A673 (cell line): Measurements from ENCODE around the gene IFNGR2. TPM values are rescaled to one million over a fixed set of nuclear protein-coding genes. Genes with fewer than 3 reads are reported as not detected.

Experiments
- BruUV-seq: library from RNA; stranded (reverse); fragments of 400-500 nt; replicated peaks from 2 replicates; lab custom pipeline; 2021; lab: Mats Ljungman, UMichigan
- CTCF ChIA-PET: fragments of 300-600 bp; sonication (Branson Sonifier 250); formaldehyde crosslinking; loops from one replicate; lab custom pipeline; 2022; ENCODE audit warnings: antibody characterized with exemption; lab: Charles Lee
- POLR2A ChIA-PET: fragments of 300-600 bp; sonication (Branson Sonifier 250); formaldehyde crosslinking; loops from one replicate; lab custom pipeline; 2022; ENCODE audit warnings: antibody characterized with exemption; ENCODE audit not compliant: low non-redundant PET; lab: Charles Lee
- DNase-seq: peaks from one replicate; pipeline ENCODE4 v3.0.0-alpha.2; 2015; ENCODE audit warnings: low spot score
- H3K27ac ChIP-seq: fragments of 200-600 bp; sonication (generic); 2 replicates; pipeline ENCODE4 v1.5.1; 2016; ENCODE audit warnings: mixed run types, low read depth, mild to moderate bottlenecking, mixed read lengths, antibody characterized with exemption, low read length; ENCODE audit not compliant: poor library complexity, severe bottlenecking
- H3K27me3 ChIP-seq: fragments of 200-600 bp; sonication (generic); replicated peaks from 2 replicates; pipeline ENCODE4 v1.6.1; 2017; ENCODE audit warnings: mixed run types, low read depth, mild to moderate bottlenecking, mixed read lengths, antibody characterized with exemption, low read length; ENCODE audit not compliant: insufficient read depth, poor library complexity
- H3K36me3 ChIP-seq: fragments of 200-600 bp; sonication (generic); 2 replicates; pipeline ENCODE4 v1.6.1; 2016; ENCODE audit warnings: mixed run types, mild to moderate bottlenecking, mixed read lengths, antibody characterized with exemption, low read length; ENCODE audit not compliant: insufficient read depth, poor library complexity, severe bottlenecking
- H3K4me1 ChIP-seq: fragments of 200-600 bp; sonication (generic); 2 replicates; pipeline ENCODE4 v1.6.1; 2017; ENCODE audit warnings: mixed run types, mild to moderate bottlenecking, mixed read lengths, antibody characterized with exemption, low read length; ENCODE audit not compliant: insufficient read depth, poor library complexity, severe bottlenecking
- H3K4me3 ChIP-seq: fragments of 200-600 bp; sonication (generic); 2 replicates; pipeline ENCODE4 v1.5.1; 2016; ENCODE audit warnings: low read depth, mixed run types, mild to moderate bottlenecking, mixed read lengths, low read length; ENCODE audit not compliant: poor library complexity, severe bottlenecking
- H3K9me3 ChIP-seq: fragments of 200-600 bp; sonication (generic); 2 replicates; pipeline ENCODE4 v1.6.1; 2016; ENCODE audit warnings: mixed run types, low read depth, mild to moderate bottlenecking, mixed read lengths, antibody characterized with exemption, low read length; ENCODE audit not compliant: poor library complexity, severe bottlenecking
- EZH2 ChIP-seq: fragments of 200-600 bp; sonication (generic); IDR thresholded peaks from 2 replicates; pipeline ENCODE4 v1.6.1; 2017; ENCODE audit warnings: borderline replicate concordance, low read depth, mild to moderate bottlenecking, mixed read lengths, antibody characterized with exemption, low read length; ENCODE audit not compliant: poor library complexity, severe bottlenecking
- intact Hi-C: fragments of 100-400 bp; cut with micrococcal nuclease; formaldehyde crosslinking; loops from one replicate; pipeline ENCODE4 v1.10.0; 2022; ENCODE audit not compliant: unreplicated experiment
- total RNA-seq: library from RNA; stranded (reverse); gene quantifications from 2 replicates; pipeline ENCODE4 v1.2.3, GENCODE V29; 2021
- TF ChIP-seq, protein P1 (sequence below): fragments of 300-800, 200-600 bp; sonication (generic); conservative IDR thresholded peaks from 2 replicates; pipeline ENCODE4 v1.5.1; 2017; ENCODE audit warnings: low read depth, mild to moderate bottlenecking, antibody characterized with exemption, low read length, moderate library complexity, mixed read lengths

IFNGR2 gene
- total RNA-seq, 1 experiment from 2014 or later = 48.9 TPM

DNA sequence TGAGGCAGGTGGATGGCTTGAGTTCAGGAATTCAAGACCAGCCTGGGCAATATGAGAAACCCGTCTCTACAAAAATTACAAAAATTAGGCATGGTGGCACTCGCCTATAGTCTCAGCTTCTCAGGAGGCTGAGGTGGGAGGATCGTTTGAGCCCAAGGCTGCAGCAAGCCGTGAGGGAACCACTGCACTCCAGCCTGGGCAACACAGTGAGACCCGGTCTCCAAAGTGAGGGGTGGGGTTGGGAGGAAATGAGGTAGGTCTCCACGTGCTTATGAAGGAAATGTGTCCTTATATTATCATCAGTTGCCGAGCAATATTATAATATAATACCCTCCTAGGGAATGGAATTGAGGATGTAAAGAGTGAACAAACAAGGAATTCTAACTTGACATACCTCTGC is 73.9 kb downstream of the IFNGR2 start:
- H3K36me3 ChIP-seq = no peaks in the 10 kb centered on the region
- no peaks in the 10 kb centered on the region for H3K27me3 ChIP-seq
- H3K4me3 ChIP-seq = no peak overlapping the region
- peaks cover 7% of the 10 kb centered on the region for H3K4me1 ChIP-seq
- no TSS peak for BruUV-seq
- H3K9me3 ChIP-seq = peaks cover 4% of the 10 kb centered on the region
- ChIA-PET CTCF (no interaction called here), POLR2A (no interaction called here)
- DNase-seq = no peak
- no peak overlapping the region for H3K27ac ChIP-seq
- no peak for TF ChIP-seq EZH2
- TF ChIP-seq, protein P1, sequence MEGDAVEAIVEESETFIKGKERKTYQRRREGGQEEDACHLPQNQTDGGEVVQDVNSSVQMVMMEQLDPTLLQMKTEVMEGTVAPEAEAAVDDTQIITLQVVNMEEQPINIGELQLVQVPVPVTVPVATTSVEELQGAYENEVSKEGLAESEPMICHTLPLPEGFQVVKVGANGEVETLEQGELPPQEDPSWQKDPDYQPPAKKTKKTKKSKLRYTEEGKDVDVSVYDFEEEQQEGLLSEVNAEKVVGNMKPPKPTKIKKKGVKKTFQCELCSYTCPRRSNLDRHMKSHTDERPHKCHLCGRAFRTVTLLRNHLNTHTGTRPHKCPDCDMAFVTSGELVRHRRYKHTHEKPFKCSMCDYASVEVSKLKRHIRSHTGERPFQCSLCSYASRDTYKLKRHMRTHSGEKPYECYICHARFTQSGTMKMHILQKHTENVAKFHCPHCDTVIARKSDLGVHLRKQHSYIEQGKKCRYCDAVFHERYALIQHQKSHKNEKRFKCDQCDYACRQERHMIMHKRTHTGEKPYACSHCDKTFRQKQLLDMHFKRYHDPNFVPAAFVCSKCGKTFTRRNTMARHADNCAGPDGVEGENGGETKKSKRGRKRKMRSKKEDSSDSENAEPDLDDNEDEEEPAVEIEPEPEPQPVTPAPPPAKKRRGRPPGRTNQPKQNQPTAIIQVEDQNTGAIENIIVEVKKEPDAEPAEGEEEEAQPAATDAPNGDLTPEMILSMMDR = no peak
- intact Hi-C loops = no loop called here

DNA sequence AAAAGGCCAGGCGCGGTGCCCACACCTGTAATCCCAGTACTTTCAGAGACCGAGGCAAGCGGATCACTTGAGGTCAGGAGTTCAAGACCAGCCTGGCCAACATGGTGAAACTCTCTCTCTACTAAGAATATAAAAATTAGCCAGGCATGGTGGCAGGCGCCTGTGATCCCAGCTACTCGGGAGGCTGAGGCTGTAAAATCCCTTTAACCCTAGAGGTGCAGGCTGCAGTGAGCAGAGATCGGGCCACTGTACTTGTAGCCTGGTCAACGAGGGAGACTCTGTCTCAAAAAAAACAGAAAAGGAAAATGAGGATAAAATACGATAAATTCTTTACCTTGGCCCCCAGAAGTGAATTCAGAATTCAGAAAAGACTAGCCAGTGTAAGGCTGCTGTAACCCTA is 75.0 kb downstream of the IFNGR2 start:
- DNase-seq = no peak
- Histone ChIP-seq H3K9me3 (peaks cover 3% of the 10 kb centered on the region), H3K4me1 (peaks cover 7% of the 10 kb centered on the region), H3K27me3 (no peaks in the 10 kb centered on the region), H3K4me3 (peak overlapping the region; percentile 75), H3K36me3 (no peaks in the 10 kb centered on the region), H3K27ac (no peak overlapping the region)
- intact Hi-C loops = no loop called here
- no peak for TF ChIP-seq EZH2
- TF ChIP-seq, protein P1 = no peak
- no TSS peak for BruUV-seq
- CTCF ChIA-PET = no interaction called here
- POLR2A ChIA-PET = no interaction called here

DNA sequence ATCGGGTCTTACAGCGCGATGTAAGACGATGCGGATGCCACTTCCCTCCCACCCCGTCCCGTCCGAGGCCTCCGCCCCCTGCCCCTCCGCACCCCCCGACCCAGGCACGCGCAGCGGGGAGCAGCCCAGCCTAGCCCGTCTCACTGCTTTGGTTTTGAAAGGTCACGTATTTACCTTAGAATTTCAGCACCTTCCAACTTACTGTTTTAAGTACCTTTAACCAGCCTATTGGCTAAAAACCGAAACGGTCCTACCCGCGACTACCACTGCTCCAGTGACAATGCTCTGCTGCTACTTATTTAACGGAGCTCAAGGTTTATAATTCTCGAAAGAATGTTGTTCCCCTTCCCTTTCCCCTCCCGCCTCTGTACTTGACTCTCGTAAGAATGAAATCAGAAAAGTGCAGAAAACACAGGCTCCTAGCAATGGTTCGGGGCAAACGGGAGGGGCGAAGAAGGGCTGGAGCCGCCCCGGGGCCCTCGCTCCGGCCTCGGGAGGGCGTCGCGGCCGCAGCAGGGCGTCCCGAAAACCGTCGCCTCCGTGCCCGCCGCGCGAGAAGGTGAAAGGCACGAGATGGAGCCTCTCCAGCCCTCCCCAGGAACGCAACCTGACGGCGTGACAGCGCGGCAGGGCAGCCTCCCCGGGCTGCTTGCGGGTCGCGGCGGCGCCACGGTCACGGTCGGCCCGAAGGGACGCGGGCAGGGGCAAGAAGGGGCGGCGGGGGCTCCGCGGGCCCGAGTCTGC is 75.9 kb downstream of the IFNGR2 start:
- DNase-seq = peak; percentile 47
- peaks cover 7% of the 10 kb centered on the region for H3K4me1 ChIP-seq
- TF ChIP-seq, protein P1 = no peak
- TF ChIP-seq EZH2 = no peak
- BruUV-seq = no TSS peak
- H3K9me3 ChIP-seq = no peaks in the 10 kb centered on the region
- CTCF ChIA-PET = interaction anchor here (0.7 to 1.4 kb wide), 3 partner anchors 12 to 126 kb away, joined by 5 to 11 read pairs (median 7); partner anchors contain the start of gene DNAJC28
- intact Hi-C loops = no loop called here
- peak overlapping the region; percentile 79 for H3K27ac ChIP-seq
- no peaks in the 10 kb centered on the region for H3K27me3 ChIP-seq
- peak overlapping the region; percentile 75 for H3K4me3 ChIP-seq
- no peaks in the 10 kb centered on the region for H3K36me3 ChIP-seq
- POLR2A ChIA-PET = interaction anchor here (1.0 kb wide), 1 partner anchor 13 kb away, joined by 7 read pairs; the partner anchor contains the start of gene DNAJC28
